Tibial nerve (tissue), 3 donors: ENCODE measurements around the gene PTPRU.

ENCODE experiments used
- CTCF ChIP-seq, 5 experiments: fragments of 200-600 bp in 3 of 5; fragments of 450-650 bp in 2 of 5; sonication (generic) in 3 of 5; IDR thresholded peaks; one replicate each; pipeline ENCODE4 v1.5.1; 2016 to 2019; ENCODE audit warnings: antibody characterized with exemption in 5 of 5, mild to moderate bottlenecking in 3 of 5, moderate library complexity in 2 of 5
- POLR2A ChIP-seq, 2 donors: fragments of 450-650 bp; IDR thresholded peaks; one replicate each; pipeline ENCODE4 v1.6.1; 2017; ENCODE audit warnings: antibody characterized with exemption in 2 of 2, mild to moderate bottlenecking in 2 of 2, moderate library complexity in 2 of 2

- TF ChIP-seq CTCF (IDR thresholded peaks at IDR 0.05) (no peak), POLR2A (IDR thresholded peaks at IDR 0.05) (no peak)
Measured at GRCh38 chr1:29232387-29232786, 3.9 kb upstream of the PTPRU start.
